ENCODE data around the gene LDAH.

Gene LDAH

GRCh38 chr2:20687260-20687832 lies 135.6 kb downstream of the LDAH start:
- CTCF ChIA-PET = interaction anchor here (0.5 kb wide), 1 partner anchor 233 kb away, joined by 6 read pairs; no protein-coding TSS in a partner anchor
- POLR2A ChIA-PET = no interaction called here
- no peak for TF ChIP-seq SP1 (IDR thresholded peaks at IDR 0.05)
- no peak for TF ChIP-seq ELF4 (IDR thresholded peaks at IDR 0.05)
- no peak for TF ChIP-seq FOXA1 (IDR thresholded peaks at IDR 0.05)
- TF ChIP-seq ZNF384 (IDR thresholded peaks at IDR 0.05) = no peak
- no peak for TF ChIP-seq NFRKB (IDR thresholded peaks at IDR 0.05)
- no peak for TF ChIP-seq HDGF (IDR thresholded peaks at IDR 0.05; ENCODE audit: borderline replicate concordance)
- no peak for TF ChIP-seq ARNT (IDR thresholded peaks at IDR 0.05)
- TF ChIP-seq LEF1 (IDR thresholded peaks at IDR 0.05; ENCODE audit: borderline replicate concordance) = no peak
- no peak for TF ChIP-seq TARDBP (IDR thresholded peaks at IDR 0.05)
- no peak for TF ChIP-seq SUZ12 (IDR thresholded peaks at IDR 0.05)
- TF ChIP-seq L3MBTL2 (conservative IDR thresholded peaks at IDR 0.05) = no peak
- TF ChIP-seq FOXM1 (IDR thresholded peaks at IDR 0.05; ENCODE audit: borderline replicate concordance) = no peak
- TF ChIP-seq, protein P1, sequence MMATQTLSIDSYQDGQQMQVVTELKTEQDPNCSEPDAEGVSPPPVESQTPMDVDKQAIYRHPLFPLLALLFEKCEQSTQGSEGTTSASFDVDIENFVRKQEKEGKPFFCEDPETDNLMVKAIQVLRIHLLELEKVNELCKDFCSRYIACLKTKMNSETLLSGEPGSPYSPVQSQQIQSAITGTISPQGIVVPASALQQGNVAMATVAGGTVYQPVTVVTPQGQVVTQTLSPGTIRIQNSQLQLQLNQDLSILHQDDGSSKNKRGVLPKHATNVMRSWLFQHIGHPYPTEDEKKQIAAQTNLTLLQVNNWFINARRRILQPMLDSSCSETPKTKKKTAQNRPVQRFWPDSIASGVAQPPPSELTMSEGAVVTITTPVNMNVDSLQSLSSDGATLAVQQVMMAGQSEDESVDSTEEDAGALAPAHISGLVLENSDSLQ (IDR thresholded peaks at IDR 0.05) = no peak
- TF ChIP-seq CTBP1 (IDR thresholded peaks at IDR 0.05; ENCODE audit: borderline replicate concordance) = no peak
- no peak for TF ChIP-seq BHLHE40 (IDR thresholded peaks at IDR 0.05; ENCODE audit: borderline replicate concordance)
- TF ChIP-seq FOXK2 (IDR thresholded peaks at IDR 0.05) = no peak
- DNase-seq (ENCODE audit: extremely low spot score) = no peak

DNA sequence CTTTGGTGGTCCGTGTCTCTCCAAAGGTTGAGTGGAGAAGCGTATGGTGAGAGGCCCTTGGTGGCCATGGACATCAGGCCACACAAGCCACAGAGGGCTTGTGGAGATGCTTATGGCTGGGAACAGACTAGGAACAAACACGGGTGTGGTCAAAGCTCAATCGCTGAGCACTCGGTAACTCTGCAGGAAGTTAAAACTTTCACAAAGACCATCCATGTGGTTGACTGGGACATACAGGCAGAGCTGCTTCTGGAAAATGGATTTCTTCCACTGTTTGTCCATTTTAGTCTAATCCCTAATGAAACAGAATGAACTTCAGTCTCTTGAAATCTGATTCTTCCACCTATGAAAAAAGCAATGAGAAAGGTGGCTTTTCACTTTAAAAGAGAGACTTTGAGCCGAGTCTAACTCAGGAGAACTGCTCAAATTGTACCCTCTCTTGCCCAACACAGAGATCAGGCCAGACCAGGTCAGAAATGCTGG lies 138.3 kb downstream of the LDAH start:
- TF ChIP-seq, protein P1 (IDR thresholded peaks at IDR 0.05) = no peak
- TF ChIP-seq FOXK2 (IDR thresholded peaks at IDR 0.05) (no peak), FOXA1 (IDR thresholded peaks at IDR 0.05) (no peak), ELF4 (IDR thresholded peaks at IDR 0.05) (no peak)
- ChIA-PET CTCF (no interaction called here), POLR2A (no interaction called here)
- DNase-seq (ENCODE audit: extremely low spot score) = no peak

DNA sequence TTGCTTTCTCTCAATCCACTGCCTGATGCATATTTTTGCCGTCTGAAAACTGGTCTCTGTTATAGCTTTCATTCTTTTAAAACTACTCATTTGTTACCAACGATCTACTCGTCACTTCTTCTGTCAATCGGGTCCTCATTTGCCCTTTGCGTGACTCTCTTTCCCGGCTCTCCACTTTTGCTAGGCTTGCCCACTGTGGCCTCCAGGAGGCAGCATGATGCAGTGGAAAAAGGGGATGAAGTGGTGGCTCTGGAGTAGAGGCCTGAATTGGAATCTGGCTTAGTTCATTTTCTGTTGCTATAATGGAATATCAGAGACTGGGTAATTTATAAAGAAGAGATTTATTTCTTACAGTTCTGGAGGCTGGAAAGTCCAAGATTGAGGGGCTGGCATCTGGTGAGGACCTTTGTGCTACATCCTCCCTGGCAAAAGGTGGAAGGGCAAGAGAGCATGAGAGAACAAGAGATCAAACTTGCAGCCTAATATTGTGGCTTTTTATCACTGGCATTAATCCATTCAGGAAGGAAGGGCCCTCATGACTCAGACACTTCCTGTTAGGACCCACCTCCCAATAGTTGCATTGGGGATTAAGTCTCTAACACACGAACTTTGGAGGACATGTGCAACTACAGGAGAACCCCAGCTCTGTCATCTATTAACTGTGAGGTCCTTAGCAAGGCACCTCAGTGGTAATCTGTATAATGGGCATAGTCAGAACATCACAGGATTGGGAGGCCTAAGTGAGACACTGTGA lies 140.6 kb downstream of the LDAH start:
- POLR2A ChIA-PET = no interaction called here

GRCh38 chr2:20680744-20681375 lies 142.0 kb downstream of the LDAH start:
- DNase-seq (ENCODE audit: extremely low spot score) = no peak
- ChIA-PET POLR2A (no interaction called here), CTCF (no interaction called here)
- TF ChIP-seq FOXA1 (IDR thresholded peaks at IDR 0.05) (no peak), BHLHE40 (IDR thresholded peaks at IDR 0.05; ENCODE audit: borderline replicate concordance) (no peak), ARNT (IDR thresholded peaks at IDR 0.05) (no peak), L3MBTL2 (conservative IDR thresholded peaks at IDR 0.05) (no peak), FOXK2 (IDR thresholded peaks at IDR 0.05) (no peak)

More for the DNA sequence above, 140.6 kb downstream of the LDAH start:
- peak; percentile 48 for DNase-seq (ENCODE audit: extremely low spot score)
- CTCF ChIA-PET = no interaction called here
- TF ChIP-seq, protein P1 (IDR thresholded peaks at IDR 0.05) = peak; percentile 39; the same call in 1 of the 2 replicates
- no peak for TF ChIP-seq CTBP1 (IDR thresholded peaks at IDR 0.05; ENCODE audit: borderline replicate concordance)

- no peak for DNase-seq (ENCODE audit: extremely low spot score)
- ChIA-PET CTCF (interaction anchor here (0.6 to 0.8 kb wide), 2 partner anchors 17 to 72 kb away, joined by 3 read pairs; no protein-coding TSS in a partner anchor), POLR2A (interaction anchor here (1.4 kb wide), 1 partner anchor 144 kb away, joined by 3 read pairs; the partner anchor contains the start of gene LDAH)
- TF ChIP-seq L3MBTL2 (conservative IDR thresholded peaks at IDR 0.05) (no peak), LEF1 (IDR thresholded peaks at IDR 0.05; ENCODE audit: borderline replicate concordance) (no peak), BHLHE40 (IDR thresholded peaks at IDR 0.05; ENCODE audit: borderline replicate concordance) (no peak), ARNT (IDR thresholded peaks at IDR 0.05) (no peak), ZNF384 (IDR thresholded peaks at IDR 0.05) (no peak), HDGF (IDR thresholded peaks at IDR 0.05; ENCODE audit: borderline replicate concordance) (no peak), FOXA1 (IDR thresholded peaks at IDR 0.05) (no peak), SP1 (IDR thresholded peaks at IDR 0.05) (no peak), SUZ12 (IDR thresholded peaks at IDR 0.05) (no peak), FOXM1 (IDR thresholded peaks at IDR 0.05; ENCODE audit: borderline replicate concordance) (no peak), NFRKB (IDR thresholded peaks at IDR 0.05) (no peak), CTBP1 (IDR thresholded peaks at IDR 0.05; ENCODE audit: borderline replicate concordance) (no peak), ELF4 (IDR thresholded peaks at IDR 0.05) (no peak), FOXK2 (IDR thresholded peaks at IDR 0.05) (no peak), TARDBP (IDR thresholded peaks at IDR 0.05) (no peak)
- TF ChIP-seq, protein P1 (IDR thresholded peaks at IDR 0.05) = no peak
Measured at GRCh38 chr2:20678780-20679179, 144.1 kb downstream of the LDAH start.

All from HEK293T (cell line).